Ramos (cell line): ENCODE results near the gene CHD3.

ENCODE experiments used
- in situ Hi-C: fragments of 300-500 bp; cut with MboI; formaldehyde crosslinking; loops from one replicate; pipeline ENCODE4 v1.14.3; 2022; ENCODE audit warnings: low sequenced_read_pairs; ENCODE audit not compliant: unreplicated experiment

Gene CHD3

DNA sequence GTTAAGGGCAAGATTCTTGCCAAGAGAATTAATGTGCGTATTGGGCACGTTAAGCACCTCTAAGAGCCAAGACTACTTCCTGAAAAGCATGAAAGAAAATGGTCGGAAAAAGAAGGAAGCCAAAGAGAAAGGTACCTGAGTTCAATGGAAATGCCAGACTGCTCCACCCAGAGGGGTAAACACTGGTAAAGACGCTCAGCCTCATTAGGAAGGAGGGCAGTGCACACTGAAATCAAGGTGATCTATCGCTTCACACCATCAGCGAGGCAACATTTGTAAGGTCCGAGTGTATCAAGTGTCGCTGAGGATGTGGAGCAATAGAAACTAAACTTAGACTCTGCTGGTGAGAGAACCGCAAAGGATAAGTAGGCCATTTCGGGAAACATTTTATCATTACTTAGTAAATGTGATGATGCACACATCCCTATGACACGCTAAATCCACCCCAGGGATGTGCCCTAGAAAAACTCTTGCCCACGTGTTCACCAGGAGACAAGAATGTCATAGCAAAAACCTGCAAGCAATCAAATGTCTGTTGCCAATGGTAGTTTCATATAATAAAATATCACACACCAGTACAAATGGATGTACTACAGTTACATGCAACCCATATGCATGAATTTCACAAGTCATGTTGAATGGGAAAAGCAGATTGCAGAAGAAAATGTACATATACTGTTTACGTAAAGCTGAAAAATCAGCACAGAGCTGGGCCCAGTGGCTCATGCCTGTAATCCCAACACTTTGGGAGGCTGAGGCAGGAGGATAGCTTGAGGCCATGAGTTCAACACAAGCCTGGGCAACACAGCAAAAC, 67.0 kb downstream of the CHD3 start:
- in situ Hi-C loops: no loop called here

DNA sequence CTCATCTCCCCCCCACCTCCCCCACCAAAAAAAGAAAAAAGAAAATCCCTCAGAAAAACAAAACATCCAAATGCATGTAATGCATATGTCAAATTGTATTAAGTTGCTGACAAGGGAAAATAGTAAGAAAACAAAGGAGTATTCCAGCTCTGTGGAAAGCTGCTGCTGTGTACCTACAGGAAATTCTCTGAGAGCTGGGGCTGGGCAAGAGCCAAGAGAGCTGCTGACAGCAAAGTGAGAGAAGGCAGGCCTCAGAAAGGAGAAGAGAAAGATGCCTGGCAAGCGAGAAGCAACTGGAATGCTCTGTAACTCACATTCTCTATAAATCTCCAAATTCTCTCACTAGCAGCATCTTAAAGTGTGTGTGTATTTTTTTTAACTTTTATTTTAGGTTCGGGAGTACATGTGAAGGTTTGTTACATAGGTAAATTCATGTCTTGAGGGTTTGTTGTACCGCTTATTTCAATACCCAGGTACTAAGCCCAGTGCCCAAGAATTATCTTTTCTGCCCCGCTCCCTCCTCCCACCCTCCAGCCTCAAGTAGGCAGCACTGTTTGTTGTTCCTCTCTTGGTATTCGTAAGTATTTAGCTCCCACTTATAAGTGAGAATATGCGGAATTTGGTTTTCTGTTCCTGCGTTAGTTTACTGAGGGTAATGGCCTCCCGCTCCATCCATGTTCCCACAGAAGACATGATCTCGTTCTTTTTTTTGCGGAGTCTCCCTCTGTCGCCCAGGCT, 67.8 kb downstream of the CHD3 start:
- in situ Hi-C loops: no loop called here

DNA sequence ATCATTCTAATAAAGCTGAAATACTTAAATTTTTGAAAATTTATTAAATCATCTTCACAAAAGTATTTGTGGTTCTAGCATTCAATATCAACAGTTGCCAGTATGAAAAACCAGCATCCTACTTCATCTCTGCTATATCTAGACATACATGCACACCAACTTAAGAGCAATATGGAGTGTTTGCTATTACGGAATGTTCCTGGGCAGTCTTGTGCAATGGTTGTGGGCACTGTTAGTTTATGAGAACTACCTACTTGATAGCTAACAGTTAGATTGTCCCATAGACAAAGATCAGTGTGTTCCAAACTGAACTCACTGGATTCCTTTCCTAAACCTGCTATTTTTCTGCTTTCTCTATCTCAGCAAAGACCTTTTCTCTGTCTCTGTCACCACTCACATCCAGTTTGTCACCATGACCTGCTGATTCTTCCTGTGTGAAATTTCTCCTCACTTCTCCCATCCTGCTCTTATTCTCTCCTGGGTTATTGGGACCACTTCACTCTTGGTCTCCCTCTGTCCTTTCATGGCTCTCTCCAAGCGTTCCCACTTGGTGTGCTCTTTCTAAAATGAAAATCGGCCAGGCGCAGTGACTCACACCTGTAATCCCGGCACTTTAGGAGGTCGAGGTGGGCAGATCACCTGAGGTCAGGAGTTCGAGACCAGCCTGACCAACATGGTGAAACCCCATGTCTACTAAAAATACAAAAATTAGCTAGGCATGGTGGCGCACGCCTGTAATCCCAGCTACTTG, 71.1 kb downstream of the CHD3 start:
- in situ Hi-C loops: no loop called here

DNA sequence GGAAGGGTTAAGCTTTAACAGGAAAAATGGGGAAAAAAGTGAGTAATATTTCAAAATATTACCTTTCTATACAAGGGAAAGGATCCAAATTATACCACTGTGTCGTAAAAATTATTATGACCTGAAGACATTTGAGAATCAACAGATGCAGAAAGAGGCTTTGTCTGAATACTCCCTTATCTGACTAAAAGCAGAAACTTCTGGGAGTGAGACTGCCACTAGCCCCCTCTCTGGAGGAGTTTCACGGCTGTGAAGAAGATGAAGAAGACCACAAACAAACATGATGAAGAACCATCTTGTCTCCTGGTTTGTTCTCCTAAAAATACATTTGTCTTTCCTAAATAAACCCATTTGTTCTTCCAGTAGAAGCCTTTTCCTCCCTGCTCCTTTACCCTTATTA, 72.8 kb downstream of the CHD3 start:
- in situ Hi-C loops: no loop called here
